HepG2 (cell line): ENCODE measurements around the gene PYURF. TPM values are rescaled to one million over a fixed set of nuclear protein-coding genes. Genes with fewer than 3 reads are reported as not detected.

Experiments
- CEBPZ ChIP-seq: IDR thresholded peaks from 2 replicates; pipeline ENCODE4 v1.6.1; 2012; ENCODE audit warnings: low read length, improper control_type of control experiment
- DPF2 ChIP-seq: sonication (generic); formaldehyde crosslinking; IDR thresholded peaks from 2 replicates; pipeline ENCODE4 v1.4.0; 2020; ENCODE audit warnings: mild to moderate bottlenecking, low read depth, missing genetic modification reagents, borderline replicate concordance
- EHMT2 ChIP-seq: fragments of 200-600 bp; sonication (generic); IDR thresholded peaks from 2 replicates; pipeline ENCODE4 v1.7.0; 2017; ENCODE audit warnings: antibody characterized with exemption, low read depth, low read length, borderline replicate concordance
- HOXA7 ChIP-seq: sonication (generic); formaldehyde crosslinking; IDR thresholded peaks from 2 replicates; pipeline ENCODE4 v1.8.1; 2022; ENCODE audit warnings: mild to moderate bottlenecking, missing genetic modification reagents, moderate library complexity
- MTF2 ChIP-seq: sonication (generic); formaldehyde crosslinking; IDR thresholded peaks from 2 replicates; pipeline ENCODE4 v1.5.0; 2020; ENCODE audit warnings: missing genetic modification reagents, borderline replicate concordance
- MXD1 ChIP-seq: sonication (generic); formaldehyde crosslinking; IDR thresholded peaks from 2 replicates; pipeline ENCODE4 v1.4.0; 2020; ENCODE audit warnings: mild to moderate bottlenecking, missing genetic modification reagents
- POLR2G ChIP-seq: fragments of 200-400 bp; formaldehyde crosslinking; IDR thresholded peaks from 2 replicates; pipeline ENCODE4 v1.6.1; 2018; ENCODE audit warnings: mild to moderate bottlenecking, low read depth, low read length, moderate library complexity
- PRPF4 ChIP-seq: fragments of 200-400 bp; formaldehyde crosslinking; IDR thresholded peaks from 2 replicates; pipeline ENCODE4 v1.6.1; 2016; ENCODE audit warnings: low read length, low read depth; ENCODE audit not compliant: poor library complexity, severe bottlenecking
- SIN3A ChIP-seq: IDR thresholded peaks from 2 replicates; pipeline ENCODE4 v1.6.1; 2011; ENCODE audit warnings: low read depth, mild to moderate bottlenecking, control low read depth, low read length, borderline replicate concordance
- TP53 ChIP-seq: sonication (generic); formaldehyde crosslinking; conservative IDR thresholded peaks from 2 replicates; pipeline ENCODE4 v1.4.0; 2020; ENCODE audit warnings: missing genetic modification reagents
- ZNF333 ChIP-seq: sonication (generic); formaldehyde crosslinking; IDR thresholded peaks from 2 replicates; pipeline ENCODE4 v1.4.0; 2020; ENCODE audit warnings: mild to moderate bottlenecking, missing genetic modification reagents, borderline replicate concordance
- ZNF431 ChIP-seq: sonication (generic); formaldehyde crosslinking; IDR thresholded peaks from 2 replicates; pipeline ENCODE4 v1.9.0; 2022; ENCODE audit warnings: missing genetic modification reagents, low read depth, mild to moderate bottlenecking, borderline replicate concordance
- ZNF691 ChIP-seq: sonication (generic); formaldehyde crosslinking; IDR thresholded peaks from 2 replicates; pipeline ENCODE4 v1.4.0; 2020; ENCODE audit warnings: missing genetic modification reagents, low read depth, mild to moderate bottlenecking, borderline replicate concordance
- ZNF878 ChIP-seq: sonication (generic); formaldehyde crosslinking; IDR thresholded peaks from 2 replicates; pipeline ENCODE4 v1.8.1; 2023; ENCODE audit warnings: mild to moderate bottlenecking, missing genetic modification reagents, moderate library complexity
- polyA plus RNA-seq, 8 experiments: library from polyadenylated mRNA; depleted of rRNA in 3 of 8; stranded (reverse) in 7 of 8; unstranded in 1 of 8; fragments of >200 nt; fragmentation: Illumina TruSeq in 4 of 8; extraction: Trizol in 4 of 8; gene quantifications; 2 replicates each; pipeline versions ENCODE4 v1.2.1 to v1.2.3, GENCODE V29; 2011 to 2016; ENCODE audit warnings: low read depth in 4 of 8, missing spikeins in 1 of 8, mixed read lengths in 1 of 8; ENCODE audit not compliant: insufficient read depth in 1 of 8
- total RNA-seq, 5 experiments: library from RNA; depleted of rRNA; stranded (reverse); fragments of >200 nt; fragmentation: Illumina TruSeq; extraction: Trizol; gene quantifications; 2 replicates each; pipeline ENCODE4 v1.2.3, GENCODE V29; 2016; ENCODE audit warnings: low read depth in 1 of 5
- TF ChIP-seq, protein P1 (sequence below): sonication (generic); formaldehyde crosslinking; IDR thresholded peaks from 2 replicates; pipeline ENCODE4 v1.8.1; 2023; ENCODE audit warnings: mild to moderate bottlenecking, inconsistent platforms, moderate library complexity, missing genetic modification reagents, borderline replicate concordance
- TF ChIP-seq, protein P2 (sequence below): sonication (generic); formaldehyde crosslinking; IDR thresholded peaks from 2 replicates; pipeline ENCODE4 v1.4.0; 2020; ENCODE audit warnings: missing genetic modification reagents
- TF ChIP-seq, protein P3 (sequence below): sonication (generic); formaldehyde crosslinking; IDR thresholded peaks from 2 replicates; pipeline ENCODE4 v1.8.0; 2022; ENCODE audit warnings: mild to moderate bottlenecking, missing genetic modification reagents, moderate library complexity

The PYURF gene
- total and polyA plus RNA-seq, 2 of the 13 experiments (the other 11 are each of a cell fraction or from before 2014, with no cell fraction given), result 59.9 to 95.2 TPM

GRCh38 chr4:88523325-88524129 is at the start of gene PYURF (continued):
- peak; percentile 74; the same call in 1 of the 2 replicates for TF ChIP-seq ZNF431 (CRISPR knock-in tag)
- TF ChIP-seq TP53, result no peak; the same call in 1 of the 2 replicates
- TF ChIP-seq CEBPZ, result no peak
- TF ChIP-seq, protein P1, sequence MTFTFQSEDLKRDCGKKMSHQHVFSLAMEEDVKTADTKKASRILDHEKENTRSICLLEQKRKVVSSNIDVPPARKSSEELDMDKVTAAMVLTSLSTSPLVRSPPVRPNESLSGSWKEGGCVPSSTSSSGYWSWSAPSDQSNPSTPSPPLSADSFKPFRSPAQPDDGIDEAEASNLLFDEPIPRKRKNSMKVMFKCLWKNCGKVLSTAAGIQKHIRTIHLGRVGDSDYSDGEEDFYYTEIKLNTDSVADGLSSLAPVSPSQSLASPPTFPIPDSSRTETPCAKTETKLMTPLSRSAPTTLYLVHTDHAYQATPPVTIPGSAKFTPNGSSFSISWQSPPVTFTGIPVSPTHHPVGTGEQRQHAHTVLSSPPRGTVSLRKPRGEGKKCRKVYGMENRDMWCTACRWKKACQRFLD, result peak; percentile 93; the same call in 1 of the 2 replicates
- peak; percentile 77; the same call in 1 of the 2 replicates for TF ChIP-seq SIN3A
- TF ChIP-seq ZNF333 (CRISPR knock-in tag), result peak; percentile 91; the same call in 1 of the 2 replicates
- peak; percentile 96 for TF ChIP-seq POLR2G
- TF ChIP-seq, protein P2, sequence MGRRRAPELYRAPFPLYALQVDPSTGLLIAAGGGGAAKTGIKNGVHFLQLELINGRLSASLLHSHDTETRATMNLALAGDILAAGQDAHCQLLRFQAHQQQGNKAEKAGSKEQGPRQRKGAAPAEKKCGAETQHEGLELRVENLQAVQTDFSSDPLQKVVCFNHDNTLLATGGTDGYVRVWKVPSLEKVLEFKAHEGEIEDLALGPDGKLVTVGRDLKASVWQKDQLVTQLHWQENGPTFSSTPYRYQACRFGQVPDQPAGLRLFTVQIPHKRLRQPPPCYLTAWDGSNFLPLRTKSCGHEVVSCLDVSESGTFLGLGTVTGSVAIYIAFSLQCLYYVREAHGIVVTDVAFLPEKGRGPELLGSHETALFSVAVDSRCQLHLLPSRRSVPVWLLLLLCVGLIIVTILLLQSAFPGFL (CRISPR knock-in tag), result peak; percentile 33; the same call in 1 of the 2 replicates
- TF ChIP-seq ZNF878 (CRISPR knock-in tag), result peak; percentile 70; the same call in 1 of the 2 replicates
- TF ChIP-seq MXD1 (CRISPR knock-in tag), result peak; percentile 91
- TF ChIP-seq HOXA7, result peak; percentile 88
- TF ChIP-seq EHMT2, result no peak
- TF ChIP-seq ZNF691 (CRISPR knock-in tag), result 0 out of 2 replicates have a peak, but pooled peaks have one; percentile 83
- TF ChIP-seq MTF2 (CRISPR knock-in tag), result peak; percentile 70; the same call in 1 of the 2 replicates
- TF ChIP-seq PRPF4, result no peak
- TF ChIP-seq, protein P3, sequence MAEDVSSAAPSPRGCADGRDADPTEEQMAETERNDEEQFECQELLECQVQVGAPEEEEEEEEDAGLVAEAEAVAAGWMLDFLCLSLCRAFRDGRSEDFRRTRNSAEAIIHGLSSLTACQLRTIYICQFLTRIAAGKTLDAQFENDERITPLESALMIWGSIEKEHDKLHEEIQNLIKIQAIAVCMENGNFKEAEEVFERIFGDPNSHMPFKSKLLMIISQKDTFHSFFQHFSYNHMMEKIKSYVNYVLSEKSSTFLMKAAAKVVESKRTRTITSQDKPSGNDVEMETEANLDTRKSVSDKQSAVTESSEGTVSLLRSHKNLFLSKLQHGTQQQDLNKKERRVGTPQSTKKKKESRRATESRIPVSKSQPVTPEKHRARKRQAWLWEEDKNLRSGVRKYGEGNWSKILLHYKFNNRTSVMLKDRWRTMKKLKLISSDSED, result 0 out of 2 replicates have a peak, but pooled peaks have one; percentile 51
- TF ChIP-seq DPF2, result no peak
